ENCODE results near the gene FARP1. TPM values are rescaled to one million over a fixed set of nuclear protein-coding genes. Genes with fewer than 3 reads are reported as not detected.

FARP1 gene
- total RNA-seq, 1 experiment from 2014 or later, result 96.6 TPM

DNA sequence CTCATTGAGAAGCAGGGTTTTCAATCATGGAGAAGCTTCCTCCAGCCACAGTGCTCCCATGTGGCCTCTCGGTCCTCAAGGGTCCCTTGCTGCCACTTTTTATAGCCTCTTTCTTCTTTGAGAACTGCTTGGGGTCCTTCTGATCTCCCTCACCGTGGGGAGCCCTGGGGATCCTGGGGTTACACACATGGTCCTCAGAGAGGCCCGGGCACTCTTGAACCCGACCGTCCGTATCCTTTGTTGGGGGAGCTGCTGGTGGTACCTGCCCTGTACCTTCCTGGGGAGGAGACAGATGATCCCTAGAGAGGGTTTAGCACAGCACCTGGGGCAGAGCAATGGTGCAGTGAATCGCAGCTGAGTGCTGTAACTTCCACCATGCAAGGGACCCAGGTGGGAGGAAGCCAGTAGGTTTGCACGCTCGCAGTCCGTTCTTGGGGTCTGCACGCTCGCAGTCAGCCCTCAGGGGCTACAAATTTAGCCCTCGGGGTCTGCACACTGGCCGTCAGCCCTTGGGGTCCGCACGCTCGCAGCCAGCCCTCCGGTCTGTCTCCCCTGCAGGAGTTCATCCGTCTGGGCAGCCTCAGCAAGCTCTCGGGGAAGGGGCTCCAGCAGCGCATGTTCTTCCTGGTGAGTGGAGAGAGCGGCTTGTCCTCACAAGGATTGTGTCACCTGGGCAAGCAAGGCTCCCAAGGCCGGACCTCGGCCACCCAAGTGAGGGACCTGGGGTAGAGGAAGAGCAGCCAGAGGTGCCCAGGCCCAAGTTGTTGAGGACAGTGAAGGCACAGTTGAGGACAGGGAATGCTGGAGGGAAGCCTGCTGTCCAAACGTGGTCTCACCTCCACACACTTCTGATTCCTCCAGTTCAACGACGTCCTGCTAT, 295.6 kb downstream of the FARP1 start:
- Mint-ChIP-seq H3K27ac (no peak overlapping the region), H3K4me1 (no peaks in the 10 kb centered on the region), H3K36me3 (peaks cover 8% of the 10 kb centered on the region), H3K27me3 (ENCODE audit: low read depth) (no peaks in the 10 kb centered on the region), H3K9me3 (no peaks in the 10 kb centered on the region), H3K4me3 (no peak overlapping the region)
- ATAC-seq (no peak), DNase-seq (ENCODE audit: low spot score) (no peak)
- ChIA-PET POLR2A (no interaction called here), CTCF (no interaction called here)
- TF ChIP-seq, protein P1, sequence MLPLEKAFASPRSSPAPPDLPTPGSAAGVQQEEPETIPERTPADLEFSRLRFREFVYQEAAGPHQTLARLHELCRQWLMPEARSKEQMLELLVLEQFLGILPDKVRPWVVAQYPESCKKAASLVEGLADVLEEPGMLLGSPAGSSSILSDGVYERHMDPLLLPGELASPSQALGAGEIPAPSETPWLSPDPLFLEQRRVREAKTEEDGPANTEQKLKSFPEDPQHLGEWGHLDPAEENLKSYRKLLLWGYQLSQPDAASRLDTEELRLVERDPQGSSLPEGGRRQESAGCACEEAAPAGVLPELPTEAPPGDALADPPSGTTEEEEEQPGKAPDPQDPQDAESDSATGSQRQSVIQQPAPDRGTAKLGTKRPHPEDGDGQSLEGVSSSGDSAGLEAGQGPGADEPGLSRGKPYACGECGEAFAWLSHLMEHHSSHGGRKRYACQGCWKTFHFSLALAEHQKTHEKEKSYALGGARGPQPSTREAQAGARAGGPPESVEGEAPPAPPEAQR (CRISPR knock-in tag; IDR thresholded peaks at IDR 0.05), result no peak
- TF ChIP-seq, protein P2, sequence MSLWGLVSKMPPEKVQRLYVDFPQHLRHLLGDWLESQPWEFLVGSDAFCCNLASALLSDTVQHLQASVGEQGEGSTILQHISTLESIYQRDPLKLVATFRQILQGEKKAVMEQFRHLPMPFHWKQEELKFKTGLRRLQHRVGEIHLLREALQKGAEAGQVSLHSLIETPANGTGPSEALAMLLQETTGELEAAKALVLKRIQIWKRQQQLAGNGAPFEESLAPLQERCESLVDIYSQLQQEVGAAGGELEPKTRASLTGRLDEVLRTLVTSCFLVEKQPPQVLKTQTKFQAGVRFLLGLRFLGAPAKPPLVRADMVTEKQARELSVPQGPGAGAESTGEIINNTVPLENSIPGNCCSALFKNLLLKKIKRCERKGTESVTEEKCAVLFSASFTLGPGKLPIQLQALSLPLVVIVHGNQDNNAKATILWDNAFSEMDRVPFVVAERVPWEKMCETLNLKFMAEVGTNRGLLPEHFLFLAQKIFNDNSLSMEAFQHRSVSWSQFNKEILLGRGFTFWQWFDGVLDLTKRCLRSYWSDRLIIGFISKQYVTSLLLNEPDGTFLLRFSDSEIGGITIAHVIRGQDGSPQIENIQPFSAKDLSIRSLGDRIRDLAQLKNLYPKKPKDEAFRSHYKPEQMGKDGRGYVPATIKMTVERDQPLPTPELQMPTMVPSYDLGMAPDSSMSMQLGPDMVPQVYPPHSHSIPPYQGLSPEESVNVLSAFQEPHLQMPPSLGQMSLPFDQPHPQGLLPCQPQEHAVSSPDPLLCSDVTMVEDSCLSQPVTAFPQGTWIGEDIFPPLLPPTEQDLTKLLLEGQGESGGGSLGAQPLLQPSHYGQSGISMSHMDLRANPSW (CRISPR knock-in tag; conservative IDR thresholded peaks at IDR 0.05; ENCODE audit: low read depth), result no peak
- TF ChIP-seq, protein P3, sequence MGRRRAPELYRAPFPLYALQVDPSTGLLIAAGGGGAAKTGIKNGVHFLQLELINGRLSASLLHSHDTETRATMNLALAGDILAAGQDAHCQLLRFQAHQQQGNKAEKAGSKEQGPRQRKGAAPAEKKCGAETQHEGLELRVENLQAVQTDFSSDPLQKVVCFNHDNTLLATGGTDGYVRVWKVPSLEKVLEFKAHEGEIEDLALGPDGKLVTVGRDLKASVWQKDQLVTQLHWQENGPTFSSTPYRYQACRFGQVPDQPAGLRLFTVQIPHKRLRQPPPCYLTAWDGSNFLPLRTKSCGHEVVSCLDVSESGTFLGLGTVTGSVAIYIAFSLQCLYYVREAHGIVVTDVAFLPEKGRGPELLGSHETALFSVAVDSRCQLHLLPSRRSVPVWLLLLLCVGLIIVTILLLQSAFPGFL (CRISPR knock-in tag; IDR thresholded peaks at IDR 0.05; ENCODE audit: borderline replicate concordance), result no peak
- TF ChIP-seq, protein P4, sequence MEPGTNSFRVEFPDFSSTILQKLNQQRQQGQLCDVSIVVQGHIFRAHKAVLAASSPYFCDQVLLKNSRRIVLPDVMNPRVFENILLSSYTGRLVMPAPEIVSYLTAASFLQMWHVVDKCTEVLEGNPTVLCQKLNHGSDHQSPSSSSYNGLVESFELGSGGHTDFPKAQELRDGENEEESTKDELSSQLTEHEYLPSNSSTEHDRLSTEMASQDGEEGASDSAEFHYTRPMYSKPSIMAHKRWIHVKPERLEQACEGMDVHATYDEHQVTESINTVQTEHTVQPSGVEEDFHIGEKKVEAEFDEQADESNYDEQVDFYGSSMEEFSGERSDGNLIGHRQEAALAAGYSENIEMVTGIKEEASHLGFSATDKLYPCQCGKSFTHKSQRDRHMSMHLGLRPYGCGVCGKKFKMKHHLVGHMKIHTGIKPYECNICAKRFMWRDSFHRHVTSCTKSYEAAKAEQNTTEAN (CRISPR knock-in tag; IDR thresholded peaks at IDR 0.05), result no peak
- TF ChIP-seq JAZF1 (CRISPR knock-in tag; IDR thresholded peaks at IDR 0.05), result no peak
- TF ChIP-seq, protein P5, sequence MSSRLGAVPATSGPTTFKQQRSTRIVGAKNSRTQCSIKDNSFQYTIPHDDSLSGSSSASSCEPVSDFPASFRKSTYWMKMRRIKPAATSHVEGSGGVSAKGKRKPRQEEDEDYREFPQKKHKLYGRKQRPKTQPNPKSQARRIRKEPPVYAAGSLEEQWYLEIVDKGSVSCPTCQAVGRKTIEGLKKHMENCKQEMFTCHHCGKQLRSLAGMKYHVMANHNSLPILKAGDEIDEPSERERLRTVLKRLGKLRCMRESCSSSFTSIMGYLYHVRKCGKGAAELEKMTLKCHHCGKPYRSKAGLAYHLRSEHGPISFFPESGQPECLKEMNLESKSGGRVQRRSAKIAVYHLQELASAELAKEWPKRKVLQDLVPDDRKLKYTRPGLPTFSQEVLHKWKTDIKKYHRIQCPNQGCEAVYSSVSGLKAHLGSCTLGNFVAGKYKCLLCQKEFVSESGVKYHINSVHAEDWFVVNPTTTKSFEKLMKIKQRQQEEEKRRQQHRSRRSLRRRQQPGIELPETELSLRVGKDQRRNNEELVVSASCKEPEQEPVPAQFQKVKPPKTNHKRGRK (CRISPR knock-in tag; IDR thresholded peaks at IDR 0.05; ENCODE audit: borderline replicate concordance), result no peak

DNA sequence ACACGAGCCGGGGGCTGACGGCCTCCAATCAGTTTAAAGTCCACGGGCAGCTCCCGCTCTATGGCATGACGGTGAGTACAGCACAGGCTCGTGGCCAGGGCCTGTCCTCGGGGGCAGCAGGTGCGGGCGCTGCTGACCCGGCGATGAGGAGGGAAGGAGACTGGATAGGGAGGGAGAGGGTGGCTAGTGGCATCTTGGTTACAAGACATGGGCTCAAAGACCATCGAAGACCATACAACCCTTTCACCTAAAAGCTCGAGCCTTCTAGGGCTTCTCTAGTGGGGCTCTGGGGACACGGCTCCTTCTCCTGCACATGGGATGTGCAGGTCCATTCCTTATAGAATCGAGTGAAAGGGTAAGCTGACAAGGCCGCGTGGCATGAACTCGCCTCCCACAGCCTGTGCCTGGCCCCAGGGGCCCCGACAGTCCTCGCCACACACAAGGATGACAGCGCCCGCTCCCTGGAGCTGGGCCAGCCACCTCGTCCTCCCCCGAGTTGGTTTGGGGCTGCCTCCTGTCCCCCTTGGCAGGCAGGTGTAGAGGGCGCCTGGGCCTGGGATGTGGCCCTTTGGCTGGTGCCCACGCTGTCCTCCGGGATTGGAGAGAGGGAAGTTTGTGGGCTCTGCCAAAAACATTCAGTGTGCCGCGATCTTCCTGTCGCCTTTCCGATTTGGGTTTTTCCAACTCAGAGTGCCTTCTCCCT, 296.4 kb downstream of the FARP1 start:
- no peak overlapping the region for H3K4me3 Mint-ChIP-seq
- CTCF ChIA-PET, result no interaction called here
- TF ChIP-seq CREM (CRISPR knock-in tag; IDR thresholded peaks at IDR 0.05), result no peak
- TF ChIP-seq NR2C2 (CRISPR knock-in tag; IDR thresholded peaks at IDR 0.05), result no peak
- TF ChIP-seq, protein P5 (CRISPR knock-in tag; IDR thresholded peaks at IDR 0.05; ENCODE audit: borderline replicate concordance), result no peak
- TF ChIP-seq, protein P6, sequence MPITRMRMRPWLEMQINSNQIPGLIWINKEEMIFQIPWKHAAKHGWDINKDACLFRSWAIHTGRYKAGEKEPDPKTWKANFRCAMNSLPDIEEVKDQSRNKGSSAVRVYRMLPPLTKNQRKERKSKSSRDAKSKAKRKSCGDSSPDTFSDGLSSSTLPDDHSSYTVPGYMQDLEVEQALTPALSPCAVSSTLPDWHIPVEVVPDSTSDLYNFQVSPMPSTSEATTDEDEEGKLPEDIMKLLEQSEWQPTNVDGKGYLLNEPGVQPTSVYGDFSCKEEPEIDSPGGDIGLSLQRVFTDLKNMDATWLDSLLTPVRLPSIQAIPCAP (CRISPR knock-in tag; IDR thresholded peaks at IDR 0.05), result no peak
- TF ChIP-seq TEAD1 (CRISPR knock-in tag; IDR thresholded peaks at IDR 0.05), result no peak
- TF ChIP-seq ZNF317 (CRISPR knock-in tag; IDR thresholded peaks at IDR 0.05; ENCODE audit: borderline replicate concordance, low read depth), result no peak
- TF ChIP-seq, protein P7, sequence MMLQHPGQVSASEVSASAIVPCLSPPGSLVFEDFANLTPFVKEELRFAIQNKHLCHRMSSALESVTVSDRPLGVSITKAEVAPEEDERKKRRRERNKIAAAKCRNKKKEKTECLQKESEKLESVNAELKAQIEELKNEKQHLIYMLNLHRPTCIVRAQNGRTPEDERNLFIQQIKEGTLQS (CRISPR knock-in tag; conservative IDR thresholded peaks at IDR 0.05), result no peak
- TF ChIP-seq, protein P8, sequence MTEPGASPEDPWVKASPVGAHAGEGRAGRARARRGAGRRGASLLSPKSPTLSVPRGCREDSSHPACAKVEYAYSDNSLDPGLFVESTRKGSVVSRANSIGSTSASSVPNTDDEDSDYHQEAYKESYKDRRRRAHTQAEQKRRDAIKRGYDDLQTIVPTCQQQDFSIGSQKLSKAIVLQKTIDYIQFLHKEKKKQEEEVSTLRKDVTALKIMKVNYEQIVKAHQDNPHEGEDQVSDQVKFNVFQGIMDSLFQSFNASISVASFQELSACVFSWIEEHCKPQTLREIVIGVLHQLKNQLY (CRISPR knock-in tag; IDR thresholded peaks at IDR 0.05), result no peak
- TF ChIP-seq, protein P9, sequence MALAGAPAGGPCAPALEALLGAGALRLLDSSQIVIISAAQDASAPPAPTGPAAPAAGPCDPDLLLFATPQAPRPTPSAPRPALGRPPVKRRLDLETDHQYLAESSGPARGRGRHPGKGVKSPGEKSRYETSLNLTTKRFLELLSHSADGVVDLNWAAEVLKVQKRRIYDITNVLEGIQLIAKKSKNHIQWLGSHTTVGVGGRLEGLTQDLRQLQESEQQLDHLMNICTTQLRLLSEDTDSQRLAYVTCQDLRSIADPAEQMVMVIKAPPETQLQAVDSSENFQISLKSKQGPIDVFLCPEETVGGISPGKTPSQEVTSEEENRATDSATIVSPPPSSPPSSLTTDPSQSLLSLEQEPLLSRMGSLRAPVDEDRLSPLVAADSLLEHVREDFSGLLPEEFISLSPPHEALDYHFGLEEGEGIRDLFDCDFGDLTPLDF (CRISPR knock-in tag; IDR thresholded peaks at IDR 0.05), result no peak
- no peak for TF ChIP-seq MXD4 (CRISPR knock-in tag; IDR thresholded peaks at IDR 0.05; ENCODE audit: borderline replicate concordance)
- TF ChIP-seq, protein P10, sequence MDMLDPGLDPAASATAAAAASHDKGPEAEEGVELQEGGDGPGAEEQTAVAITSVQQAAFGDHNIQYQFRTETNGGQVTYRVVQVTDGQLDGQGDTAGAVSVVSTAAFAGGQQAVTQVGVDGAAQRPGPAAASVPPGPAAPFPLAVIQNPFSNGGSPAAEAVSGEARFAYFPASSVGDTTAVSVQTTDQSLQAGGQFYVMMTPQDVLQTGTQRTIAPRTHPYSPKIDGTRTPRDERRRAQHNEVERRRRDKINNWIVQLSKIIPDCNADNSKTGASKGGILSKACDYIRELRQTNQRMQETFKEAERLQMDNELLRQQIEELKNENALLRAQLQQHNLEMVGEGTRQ (CRISPR knock-in tag; IDR thresholded peaks at IDR 0.05), result no peak
- TF ChIP-seq CREB1 (CRISPR knock-in tag; IDR thresholded peaks at IDR 0.05), result no peak

More for the DNA sequence above, 296.4 kb downstream of the FARP1 start:
- ATAC-seq (no peak), DNase-seq (ENCODE audit: low spot score) (no peak)
- no peaks in the 10 kb centered on the region for H3K9me3 Mint-ChIP-seq
- H3K36me3 Mint-ChIP-seq, result peaks cover 8% of the 10 kb centered on the region
- H3K4me1 Mint-ChIP-seq, result no peaks in the 10 kb centered on the region
- no peaks in the 10 kb centered on the region for H3K27me3 Mint-ChIP-seq (ENCODE audit: low read depth)
- POLR2A ChIA-PET, result no interaction called here
- no peak overlapping the region for H3K27ac Mint-ChIP-seq

Data from WTC11 (cell line).